ENCODE data around the gene CCDC40. TPM values are rescaled to one million over a fixed set of nuclear protein-coding genes. Genes with fewer than 3 reads are reported as not detected.

Gene CCDC40
- total and polyA plus RNA-seq, 2 donors (not counting 1 experiment from before 2014, with no cell fraction given), result 0.63 to 3.2 TPM

DNA sequence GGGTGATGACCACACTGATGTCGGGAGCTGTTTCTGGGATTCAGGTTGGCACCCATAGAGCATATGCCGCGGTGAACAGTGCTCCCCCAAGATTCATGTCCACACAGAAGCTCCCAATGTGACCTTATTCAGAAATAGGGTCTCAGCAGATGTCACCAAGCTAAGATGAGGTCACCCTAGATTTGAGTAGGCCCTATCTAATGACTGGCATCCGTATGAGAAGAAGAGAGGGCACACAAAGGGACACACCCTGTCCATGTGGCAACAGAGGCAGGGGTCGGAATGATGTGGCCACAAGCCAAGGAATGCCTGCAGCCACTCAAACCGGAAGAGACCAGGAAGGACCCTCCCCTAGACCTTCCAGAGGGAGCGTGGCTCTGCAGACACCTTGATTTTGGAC lies 36.3 kb upstream of the CCDC40 start:
- ATAC-seq (ENCODE audit: low read depth) (no peak), DNase-seq (no peak)
- Histone ChIP-seq H4K20me1 (ENCODE audit: control insufficient read depth, insufficient read depth, low read length, poor library complexity, severe bottlenecking) (no peaks in the 10 kb centered on the region), H3K9me3 (ENCODE audit: control extremely low read depth in 1 of 3, control insufficient read depth in 2 of 3, insufficient read depth in 1 of 3, low read length in 2 of 3) (peaks cover 0 to 7% (median 0%) of the 10 kb centered on the region in 3 donors), H3K4me2 (replicated peaks; ENCODE audit: low read depth, low read length, poor library complexity, severe bottlenecking) (no peak overlapping the region), H3K4me1 (ENCODE audit: control insufficient read depth in 2 of 2, insufficient read depth in 2 of 2, low read length in 2 of 2) (peaks cover 16 to 19% of the 10 kb centered on the region in 2 donors), H3K4me3 (ENCODE audit: control extremely low read depth in 1 of 5, extremely low read depth in 1 of 5, insufficient read depth in 1 of 5, low read depth in 2 of 5, low read length in 4 of 5) (no peak overlapping the region), H2AFZ (ENCODE audit: insufficient read depth, low read depth, low read length, poor library complexity, severe bottlenecking) (no peak overlapping the region), H3K27me3 (replicated peaks in 1 of 4; ENCODE audit: control extremely low read depth in 1 of 4, control insufficient read depth in 3 of 4, insufficient read depth in 4 of 4, low read length in 3 of 4) (no peaks in the 10 kb centered on the region), H3K79me2 (ENCODE audit: control insufficient read depth, insufficient read depth, low read length) (no peaks in the 10 kb centered on the region), H3K27ac (ENCODE audit: low read length in 2 of 2) (no peak overlapping the region), H3K9ac (ENCODE audit: low read length) (no peak overlapping the region), H3K36me3 (replicated peaks in 1 of 2; ENCODE audit: control extremely low read depth in 1 of 2, control insufficient read depth in 1 of 2, extremely low read depth in 1 of 2, insufficient read depth in 2 of 2, low read length in 1 of 2) (no peaks in the 10 kb centered on the region)
- ChIA-PET CTCF (interaction anchor here (1.0 to 3.0 kb wide), 2 partner anchors 8 to 258 kb away, joined by 4 to 20 read pairs; no protein-coding TSS in a partner anchor), POLR2A (interaction anchor here (0.6 kb wide), 1 partner anchor 163 kb away, joined by 4 read pairs; no protein-coding TSS in a partner anchor)
- H3K9me3 Mint-ChIP-seq (ENCODE audit: insufficient read depth), result no peaks in the 10 kb centered on the region
- H3K4me3 Mint-ChIP-seq, result no peak overlapping the region
- no peak overlapping the region for H3K27ac Mint-ChIP-seq
- peaks cover 22% of the 10 kb centered on the region for H3K4me1 Mint-ChIP-seq
- no peaks in the 10 kb centered on the region for H3K27me3 Mint-ChIP-seq
- WGBS (ENCODE audit: insufficient coverage), result 100% methylated on average over 7 of the region's 7 CpGs
- intact Hi-C loops (cut with micrococcal nuclease), result no loop called here
- TF ChIP-seq, protein P1, sequence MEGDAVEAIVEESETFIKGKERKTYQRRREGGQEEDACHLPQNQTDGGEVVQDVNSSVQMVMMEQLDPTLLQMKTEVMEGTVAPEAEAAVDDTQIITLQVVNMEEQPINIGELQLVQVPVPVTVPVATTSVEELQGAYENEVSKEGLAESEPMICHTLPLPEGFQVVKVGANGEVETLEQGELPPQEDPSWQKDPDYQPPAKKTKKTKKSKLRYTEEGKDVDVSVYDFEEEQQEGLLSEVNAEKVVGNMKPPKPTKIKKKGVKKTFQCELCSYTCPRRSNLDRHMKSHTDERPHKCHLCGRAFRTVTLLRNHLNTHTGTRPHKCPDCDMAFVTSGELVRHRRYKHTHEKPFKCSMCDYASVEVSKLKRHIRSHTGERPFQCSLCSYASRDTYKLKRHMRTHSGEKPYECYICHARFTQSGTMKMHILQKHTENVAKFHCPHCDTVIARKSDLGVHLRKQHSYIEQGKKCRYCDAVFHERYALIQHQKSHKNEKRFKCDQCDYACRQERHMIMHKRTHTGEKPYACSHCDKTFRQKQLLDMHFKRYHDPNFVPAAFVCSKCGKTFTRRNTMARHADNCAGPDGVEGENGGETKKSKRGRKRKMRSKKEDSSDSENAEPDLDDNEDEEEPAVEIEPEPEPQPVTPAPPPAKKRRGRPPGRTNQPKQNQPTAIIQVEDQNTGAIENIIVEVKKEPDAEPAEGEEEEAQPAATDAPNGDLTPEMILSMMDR (IDR thresholded peaks at IDR 0.05), result no peak
- TF ChIP-seq EZH2 (IDR thresholded peaks at IDR 0.05; ENCODE audit: borderline replicate concordance, insufficient read depth, low read depth, low read length, poor library complexity, severe bottlenecking), result no peak

DNA sequence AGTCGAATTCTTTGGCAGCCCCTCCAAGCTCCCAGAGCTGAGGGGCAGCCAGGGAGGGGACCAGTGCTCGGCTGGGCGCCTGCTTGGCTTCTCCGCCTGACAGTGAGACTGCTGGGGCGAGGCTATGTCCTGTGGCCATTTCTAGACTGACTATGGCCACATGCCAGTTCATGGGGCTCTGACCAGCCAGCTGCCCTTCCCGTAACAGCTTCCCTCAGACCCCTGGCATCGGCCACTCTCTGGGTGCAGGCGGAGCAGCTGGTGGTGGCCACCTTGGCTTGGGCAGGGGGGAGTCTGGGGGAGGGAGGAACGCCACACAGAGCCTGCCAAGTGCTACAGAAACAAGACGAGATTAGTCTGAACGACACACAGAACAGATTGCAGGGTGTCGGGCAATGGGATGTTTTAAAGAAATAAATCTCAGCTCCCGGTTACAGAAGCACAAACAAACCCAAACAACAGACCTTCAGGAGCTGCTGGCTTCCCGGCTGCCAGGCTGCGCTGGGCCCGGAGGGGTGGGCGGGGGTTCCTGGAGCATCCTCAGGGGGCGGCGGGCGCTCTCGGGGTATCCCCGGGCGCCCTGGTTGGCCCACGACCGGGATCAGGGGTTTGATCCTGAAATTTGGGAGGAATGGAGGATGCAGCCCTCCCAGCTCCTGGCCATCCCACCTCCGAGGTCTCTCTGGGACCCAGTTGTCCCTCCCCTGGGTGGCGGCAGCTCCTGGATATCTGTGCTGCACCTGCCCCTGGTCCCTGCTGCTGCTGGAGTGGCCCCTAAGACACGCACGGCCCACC lies 35.3 kb upstream of the CCDC40 start:
- Histone ChIP-seq H2AFZ (ENCODE audit: insufficient read depth, low read depth, low read length, poor library complexity, severe bottlenecking) (no peak overlapping the region), H3K27me3 (replicated peaks in 1 of 4; ENCODE audit: control extremely low read depth in 1 of 4, control insufficient read depth in 3 of 4, insufficient read depth in 4 of 4, low read length in 3 of 4) (no peaks in the 10 kb centered on the region), H3K27ac (ENCODE audit: low read length in 2 of 2) (no peak overlapping the region), H3K4me1 (ENCODE audit: control insufficient read depth in 2 of 2, insufficient read depth in 2 of 2, low read length in 2 of 2) (peaks cover 19 to 25% of the 10 kb centered on the region in 2 donors), H3K9me3 (ENCODE audit: control extremely low read depth in 1 of 3, control insufficient read depth in 2 of 3, insufficient read depth in 1 of 3, low read length in 2 of 3) (peaks cover 0 to 7% (median 0%) of the 10 kb centered on the region in 3 donors), H3K79me2 (ENCODE audit: control insufficient read depth, insufficient read depth, low read length) (no peaks in the 10 kb centered on the region), H3K4me2 (replicated peaks; ENCODE audit: low read depth, low read length, poor library complexity, severe bottlenecking) (no peak overlapping the region), H3K9ac (ENCODE audit: low read length) (no peak overlapping the region), H4K20me1 (ENCODE audit: control insufficient read depth, insufficient read depth, low read length, poor library complexity, severe bottlenecking) (no peaks in the 10 kb centered on the region), H3K4me3 (ENCODE audit: control extremely low read depth in 1 of 5, extremely low read depth in 1 of 5, insufficient read depth in 1 of 5, low read depth in 2 of 5, low read length in 4 of 5) (no peak overlapping the region), H3K36me3 (replicated peaks in 1 of 2; ENCODE audit: control extremely low read depth in 1 of 2, control insufficient read depth in 1 of 2, extremely low read depth in 1 of 2, insufficient read depth in 2 of 2, low read length in 1 of 2) (no peaks in the 10 kb centered on the region)
- H3K4me3 Mint-ChIP-seq, result no peak overlapping the region
- intact Hi-C loops (cut with micrococcal nuclease), result no loop called here
- ChIA-PET CTCF (no interaction called here), POLR2A (interaction anchor here (0.6 kb wide), 1 partner anchor 164 kb away, joined by 4 read pairs; no protein-coding TSS in a partner anchor)
- WGBS (ENCODE audit: insufficient coverage), result 96% methylated on average over 17 of the region's 29 CpGs
- TF ChIP-seq, protein P1 (IDR thresholded peaks at IDR 0.05), result no peak
- no peak for TF ChIP-seq EZH2 (IDR thresholded peaks at IDR 0.05; ENCODE audit: borderline replicate concordance, insufficient read depth, low read depth, low read length, poor library complexity, severe bottlenecking)
- DNase-seq, result no peak
- peaks cover 23% of the 10 kb centered on the region for H3K4me1 Mint-ChIP-seq
- no peak for ATAC-seq (ENCODE audit: low read depth)
- no peaks in the 10 kb centered on the region for H3K27me3 Mint-ChIP-seq
- H3K9me3 Mint-ChIP-seq (ENCODE audit: insufficient read depth), result no peaks in the 10 kb centered on the region
- no peak overlapping the region for H3K27ac Mint-ChIP-seq

Data from B cell (primary cell).